HG02678 (cell line): Measurements from ENCODE around the gene ANKRD33B.
A peak's percentile ranks its signal among the peaks of the same experiment; 100 is the strongest.
"Not testable (repeated sequence)": the region's sequence is repeated elsewhere in the genome, so short reads cannot be mapped to it uniquely, and the experiment has no call there.

Experiments used
- ATAC-seq: cut with Tn5 transposase; IDR thresholded peaks from one replicate; pipeline ENCODE4 v1.9.1; 2021; ENCODE audit warnings: mild to moderate bottlenecking, moderate library complexity; ENCODE audit not compliant: unreplicated experiment

Gene ANKRD33B

GRCh38 chr5:10563945-10564837 lies at the start of gene ANKRD33B:
Gene ANKRD33B (plus strand): TSS chr5:10564070. CDS start chr5:10564468, 398 bp downstream.
- ATAC-seq: peak; percentile 58

GRCh38 chr5:10514572-10514971 lies 49.3 kb upstream of the ANKRD33B start:
- not testable (repeated sequence) for ATAC-seq

GRCh38 chr5:10515492-10515891 lies 48.4 kb upstream of the ANKRD33B start:
- ATAC-seq: no peak

GRCh38 chr5:10518347-10518746 lies 45.5 kb upstream of the ANKRD33B start:
- ATAC-seq: no peak

- ATAC-seq: no peak
Measured at GRCh38 chr5:10519729-10520128, 44.1 kb upstream of the ANKRD33B start.

- ATAC-seq: no peak
Measured at GRCh38 chr5:10520706-10521105, 43.2 kb upstream of the ANKRD33B start.

- no peak for ATAC-seq
Measured at GRCh38 chr5:10521466-10522223, 42.2 kb upstream of the ANKRD33B start.

GRCh38 chr5:10522224-10522611 lies 41.7 kb upstream of the ANKRD33B start:
- no peak for ATAC-seq

GRCh38 chr5:10524376-10525123 lies 39.3 kb upstream of the ANKRD33B start:
- ATAC-seq: no peak

GRCh38 chr5:10525124-10525495 lies 38.8 kb upstream of the ANKRD33B start:
- ATAC-seq: no peak

GRCh38 chr5:10527281-10527950 lies 36.5 kb upstream of the ANKRD33B start:
- no peak for ATAC-seq

GRCh38 chr5:10528056-10528816 lies 35.6 kb upstream of the ANKRD33B start:
- ATAC-seq: no peak

- no peak for ATAC-seq
Measured at GRCh38 chr5:10528827-10529226, 35.0 kb upstream of the ANKRD33B start.

GRCh38 chr5:10530601-10531320 lies 33.1 kb upstream of the ANKRD33B start:
- no peak for ATAC-seq

- ATAC-seq: no peak
Measured at GRCh38 chr5:10532421-10532820, 31.4 kb upstream of the ANKRD33B start.

GRCh38 chr5:10533226-10533625 lies 30.6 kb upstream of the ANKRD33B start:
- no peak for ATAC-seq

GRCh38 chr5:10534561-10535530 lies 29.0 kb upstream of the ANKRD33B start:
- ATAC-seq: no peak

GRCh38 chr5:10536511-10536910 lies 27.4 kb upstream of the ANKRD33B start:
- no peak for ATAC-seq
